Ovary (tissue), 3 donors: Measurements from ENCODE around the gene POU2AF2.

Experiments
- POLR2A ChIP-seq: fragments of 450-650 bp; IDR thresholded peaks from one replicate; pipeline ENCODE4 v1.6.1; 2017; ENCODE audit warnings: antibody characterized with exemption, mild to moderate bottlenecking, moderate library complexity
- TF ChIP-seq, protein P1 (sequence below), 3 donors: fragments of 450-650 bp in 2 of 3; fragments of 200-600 bp in 1 of 3; IDR thresholded peaks; one replicate each; pipeline versions ENCODE4 v1.5.1 to v1.8.0; 2016 to 2022; ENCODE audit warnings: antibody characterized with exemption in 3 of 3, mild to moderate bottlenecking in 1 of 3
- donor health status: DM: no; HTN: no; CAD: no.

DNA sequence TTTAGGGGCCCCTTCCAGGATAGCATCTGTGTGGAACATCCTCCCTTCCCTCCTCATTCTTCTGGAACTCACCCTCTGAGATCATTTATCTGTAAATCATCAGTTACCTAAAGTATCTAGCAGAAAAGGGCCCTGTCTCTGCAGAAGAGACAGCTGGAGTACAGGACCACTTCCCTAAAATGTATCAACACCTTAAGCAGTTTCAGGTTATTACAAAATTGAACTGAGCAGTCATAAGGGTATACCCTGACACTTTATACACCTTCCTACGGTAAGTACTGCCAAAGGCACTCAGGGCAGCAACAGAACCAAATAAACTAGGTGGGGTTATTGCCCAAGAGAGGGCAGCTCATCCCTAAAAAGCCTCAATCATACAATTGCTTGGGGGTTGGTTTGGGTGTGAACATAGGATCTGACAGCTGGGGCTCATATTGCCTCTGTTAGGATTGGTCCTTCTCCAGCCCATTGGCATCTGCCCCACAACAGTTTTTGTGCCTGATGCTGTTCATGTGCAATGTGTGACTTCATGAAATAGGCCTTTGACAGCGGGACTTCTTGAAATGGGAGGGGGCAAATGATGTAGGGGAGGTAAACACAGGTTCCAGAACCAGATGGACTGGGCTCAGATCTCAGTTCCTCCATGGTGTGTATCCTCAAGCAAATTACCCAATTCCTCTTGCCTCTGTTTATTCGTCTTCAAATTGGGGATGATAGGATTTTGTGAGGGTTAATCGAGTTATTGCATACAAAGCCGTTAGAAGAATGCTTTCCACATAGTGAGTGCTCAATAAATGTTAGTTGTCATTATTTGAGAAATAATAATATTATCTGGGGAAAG is 55.7 kb downstream of the POU2AF2 start:
- TF ChIP-seq, protein P1, sequence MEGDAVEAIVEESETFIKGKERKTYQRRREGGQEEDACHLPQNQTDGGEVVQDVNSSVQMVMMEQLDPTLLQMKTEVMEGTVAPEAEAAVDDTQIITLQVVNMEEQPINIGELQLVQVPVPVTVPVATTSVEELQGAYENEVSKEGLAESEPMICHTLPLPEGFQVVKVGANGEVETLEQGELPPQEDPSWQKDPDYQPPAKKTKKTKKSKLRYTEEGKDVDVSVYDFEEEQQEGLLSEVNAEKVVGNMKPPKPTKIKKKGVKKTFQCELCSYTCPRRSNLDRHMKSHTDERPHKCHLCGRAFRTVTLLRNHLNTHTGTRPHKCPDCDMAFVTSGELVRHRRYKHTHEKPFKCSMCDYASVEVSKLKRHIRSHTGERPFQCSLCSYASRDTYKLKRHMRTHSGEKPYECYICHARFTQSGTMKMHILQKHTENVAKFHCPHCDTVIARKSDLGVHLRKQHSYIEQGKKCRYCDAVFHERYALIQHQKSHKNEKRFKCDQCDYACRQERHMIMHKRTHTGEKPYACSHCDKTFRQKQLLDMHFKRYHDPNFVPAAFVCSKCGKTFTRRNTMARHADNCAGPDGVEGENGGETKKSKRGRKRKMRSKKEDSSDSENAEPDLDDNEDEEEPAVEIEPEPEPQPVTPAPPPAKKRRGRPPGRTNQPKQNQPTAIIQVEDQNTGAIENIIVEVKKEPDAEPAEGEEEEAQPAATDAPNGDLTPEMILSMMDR (IDR thresholded peaks at IDR 0.05) = no peak
- no peak for TF ChIP-seq POLR2A
